ENCODE data around the gene DCDC1. TPM values are rescaled to one million over a fixed set of nuclear protein-coding genes. Genes with fewer than 3 reads are reported as not detected.
A peak's percentile ranks its signal among the peaks of the same experiment; 100 is the strongest.

Gene DCDC1
- polyA plus RNA-seq, 3 donors: 0.03 TPM; not detected in 2

GRCh38 chr11:30917266-30917665 is 452.3 kb downstream of the DCDC1 start:
- Histone ChIP-seq H4K20me1 (ENCODE audit: insufficient read depth, low read length) (no peaks in the 10 kb centered on the region), H3K79me2 (ENCODE audit: insufficient read depth, low read length) (no peaks in the 10 kb centered on the region), H3K9me3 (replicated peaks in 1 of 2; ENCODE audit: control insufficient read depth in 1 of 2, insufficient read depth in 1 of 2, low read length in 2 of 2) (no peaks in the 10 kb centered on the region), H3K4me1 (ENCODE audit: control insufficient read depth in 1 of 2, insufficient read depth in 2 of 2, low read length in 2 of 2) (peaks cover 28 to 45% of the 10 kb centered on the region in 2 donors), H3K9ac (ENCODE audit: insufficient read depth, low read length, poor library complexity, severe bottlenecking) (no peak overlapping the region), H3K4me3 (replicated peaks in 1 of 3; ENCODE audit: low read depth in 2 of 3, low read length in 3 of 3) (no peak overlapping the region), H3K36me3 (replicated peaks in 1 of 2; ENCODE audit: control insufficient read depth in 1 of 2, insufficient read depth in 2 of 2, low read length in 2 of 2) (no peaks in the 10 kb centered on the region), H3K4me2 (replicated peaks; ENCODE audit: extremely low read depth, low read length, poor library complexity, severe bottlenecking) (no peak overlapping the region), H3K27me3 (ENCODE audit: control insufficient read depth in 2 of 2, insufficient read depth in 2 of 2, low read length in 2 of 2) (peaks cover 2 to 4% of the 10 kb centered on the region in 2 donors), H2AFZ (ENCODE audit: insufficient read depth, low read depth, low read length, poor library complexity, severe bottlenecking) (no peak overlapping the region), H3K27ac (ENCODE audit: low read depth in 1 of 2, low read length in 2 of 2) (no peak overlapping the region)
- peaks cover 0 to 2% (median 0%) of the 10 kb centered on the region in 7 donors for H3K9me3 Mint-ChIP-seq
- H3K36me3 Mint-ChIP-seq: no peaks in the 10 kb centered on the region
- no peak overlapping the region for H3K27ac Mint-ChIP-seq
- WGBS (ENCODE audit: insufficient coverage): 100% methylated on average over 1 of the region's 2 CpGs
- TF ChIP-seq CTCF (IDR thresholded peaks at IDR 0.05): no peak
- peaks cover 45% of the 10 kb centered on the region for H3K4me1 Mint-ChIP-seq
- intact Hi-C loops (cut with micrococcal nuclease): loop anchor here (5.0 to 10.0 kb wide), 3 partner anchors 432 to 572 kb away; no protein-coding TSS in a partner anchor
- peaks cover 11 to 19% (median 17%) of the 10 kb centered on the region in 3 donors for H3K27me3 Mint-ChIP-seq (ENCODE audit: low read depth in 3 of 3)
- peak in 1 of 3 donors; percentile 10 for DNase-seq
- no peak overlapping the region for H3K4me3 Mint-ChIP-seq

GRCh38 chr11:30916764-30917163 is 452.8 kb downstream of the DCDC1 start:
- Histone ChIP-seq H3K27ac (ENCODE audit: low read depth in 1 of 2, low read length in 2 of 2) (no peak overlapping the region), H3K79me2 (ENCODE audit: insufficient read depth, low read length) (no peaks in the 10 kb centered on the region), H2AFZ (ENCODE audit: insufficient read depth, low read depth, low read length, poor library complexity, severe bottlenecking) (no peak overlapping the region), H3K36me3 (replicated peaks in 1 of 2; ENCODE audit: control insufficient read depth in 1 of 2, insufficient read depth in 2 of 2, low read length in 2 of 2) (no peaks in the 10 kb centered on the region), H3K27me3 (ENCODE audit: control insufficient read depth in 2 of 2, insufficient read depth in 2 of 2, low read length in 2 of 2) (peaks cover 2 to 4% of the 10 kb centered on the region in 2 donors), H3K4me1 (ENCODE audit: control insufficient read depth in 1 of 2, insufficient read depth in 2 of 2, low read length in 2 of 2) (peaks cover 28 to 40% of the 10 kb centered on the region in 2 donors), H3K4me3 (replicated peaks in 1 of 3; ENCODE audit: low read depth in 2 of 3, low read length in 3 of 3) (no peak overlapping the region), H3K9ac (ENCODE audit: insufficient read depth, low read length, poor library complexity, severe bottlenecking) (no peak overlapping the region), H4K20me1 (ENCODE audit: insufficient read depth, low read length) (no peaks in the 10 kb centered on the region), H3K9me3 (replicated peaks in 1 of 2; ENCODE audit: control insufficient read depth in 1 of 2, insufficient read depth in 1 of 2, low read length in 2 of 2) (no peaks in the 10 kb centered on the region), H3K4me2 (replicated peaks; ENCODE audit: extremely low read depth, low read length, poor library complexity, severe bottlenecking) (no peak overlapping the region)
- Mint-ChIP-seq H3K27ac (no peak overlapping the region), H3K36me3 (no peaks in the 10 kb centered on the region), H3K4me3 (peak overlapping the region in 1 of 2 donors; percentile 50), H3K9me3 (peaks cover 0 to 2% (median 0%) of the 10 kb centered on the region in 7 donors), H3K27me3 (ENCODE audit: low read depth in 3 of 3) (peaks cover 11 to 20% (median 16%) of the 10 kb centered on the region in 3 donors), H3K4me1 (peaks cover 40% of the 10 kb centered on the region)
- no peak for TF ChIP-seq CTCF (IDR thresholded peaks at IDR 0.05)
- intact Hi-C loops (cut with micrococcal nuclease): loop anchor here (5.0 to 10.0 kb wide), 3 partner anchors 432 to 572 kb away; no protein-coding TSS in a partner anchor
- DNase-seq: no peak
- WGBS (ENCODE audit: insufficient coverage): 100% methylated on average over 1 of the region's 4 CpGs

Data from CD14-positive monocyte (primary cell).